CD4-positive, CD25-positive, alpha-beta regulatory T cell (primary cell): Measurements from ENCODE around the gene VIPR1. TPM values are rescaled to one million over a fixed set of nuclear protein-coding genes. Genes with fewer than 3 reads are reported as not detected.

Experiments used
- ATAC-seq, 2 donors: fragments of 150-1000 bp; cut with Tn5 transposase; one replicate each; pipeline ENCODE4 v1.10.0; 2021; ENCODE audit warnings: low read depth in 2 of 2, moderate number of reproducible peaks in 2 of 2, moderate library complexity in 1 of 2
- DNase-seq, 3 donors: peaks; one replicate each; pipeline versions ENCODE4 v3.0.0 to v3.0.0-alpha.2; 2012 to 2022; ENCODE audit warnings: mixed read lengths in 1 of 3
- H3K27ac ChIP-seq: one replicate; pipeline ENCODE4 v1.7.0; 2013; ENCODE audit warnings: mild to moderate bottlenecking, low read length; ENCODE audit not compliant: insufficient read depth, poor library complexity, severe bottlenecking
- H3K27me3 ChIP-seq: one replicate; pipeline ENCODE4 v1.7.0; 2013; ENCODE audit warnings: low read length; ENCODE audit not compliant: control insufficient read depth, insufficient read depth
- H3K36me3 ChIP-seq: one replicate; pipeline ENCODE4 v1.7.0; 2013; ENCODE audit warnings: mild to moderate bottlenecking, low read length, moderate library complexity; ENCODE audit not compliant: control insufficient read depth, insufficient read depth
- H3K4me1 ChIP-seq: 2 replicates; pipeline ENCODE4 v1.7.0; 2013; ENCODE audit warnings: mild to moderate bottlenecking, low read length; ENCODE audit not compliant: insufficient read depth, control insufficient read depth, poor library complexity, severe bottlenecking
- H3K4me3 ChIP-seq: one replicate; pipeline ENCODE4 v1.7.0; 2013; ENCODE audit warnings: low read depth, mild to moderate bottlenecking, low read length, moderate library complexity
- H3K9me3 ChIP-seq, 2 experiments: 1 replicate in 1 of 2; 2 replicates in 1 of 2; pipeline ENCODE4 v1.7.0; 2013; ENCODE audit warnings: low read length in 2 of 2, mild to moderate bottlenecking in 1 of 2, moderate library complexity in 1 of 2; ENCODE audit not compliant: control insufficient read depth in 2 of 2
- H3K27ac Mint-ChIP-seq, 3 donors: one replicate each; pipeline ENCODE4 v1.8.0; 2020 to 2022; ENCODE audit warnings: mild to moderate bottlenecking in 3 of 3, mixed read lengths in 3 of 3, moderate library complexity in 2 of 3
- H3K27me3 Mint-ChIP-seq: one replicate; pipeline ENCODE4 v1.8.0; 2022; ENCODE audit warnings: mild to moderate bottlenecking, mixed read lengths
- H3K36me3 Mint-ChIP-seq: one replicate; pipeline ENCODE4 v1.8.0; 2020; ENCODE audit warnings: mixed read lengths
- H3K4me1 Mint-ChIP-seq, 4 donors: one replicate each; pipeline ENCODE4 v1.8.0; 2020 to 2022; ENCODE audit warnings: mixed read lengths in 4 of 4, mild to moderate bottlenecking in 1 of 4
- H3K4me3 Mint-ChIP-seq, 4 donors: one replicate each; pipeline ENCODE4 v1.8.0; 2020 to 2022; ENCODE audit warnings: mild to moderate bottlenecking in 4 of 4, mixed read lengths in 4 of 4, moderate library complexity in 3 of 4
- H3K9me3 Mint-ChIP-seq, 7 donors: one replicate each; pipeline ENCODE4 v1.8.0; 2020 to 2022; ENCODE audit warnings: mixed read lengths in 7 of 7, mild to moderate bottlenecking in 3 of 7, moderate library complexity in 2 of 7
- polyA plus RNA-seq, 4 donors: library from polyadenylated mRNA; unstranded; fragments of 300-500 nt; fragmentation: Illumina TruSeq; gene quantifications; one replicate each; pipeline ENCODE4 v1.2.3, GENCODE V29; 2021
- total RNA-seq: library from RNA; stranded (reverse); gene quantifications from one replicate; pipeline ENCODE4 v1.2.3, GENCODE V29; 2022

The VIPR1 gene
- total and polyA plus RNA-seq, 5 donors from 2014 or later = 5.0 to 31.2 (median 8.5) TPM

GRCh38 chr3:42520336-42520735, 17.9 kb downstream of the VIPR1 start:
- H3K36me3 Mint-ChIP-seq = peaks cover 22% of the 10 kb centered on the region
- H3K4me3 ChIP-seq = no peak overlapping the region
- H3K9me3 Mint-ChIP-seq = no peaks in the 10 kb centered on the region
- H3K27me3 Mint-ChIP-seq = no peaks in the 10 kb centered on the region
- H3K36me3 ChIP-seq = no peaks in the 10 kb centered on the region
- H3K27ac Mint-ChIP-seq = peak overlapping the region in 2 of 3 donors; percentile 77 to 85
- no peaks in the 10 kb centered on the region for H3K27me3 ChIP-seq
- no peaks in the 10 kb centered on the region for H3K4me1 ChIP-seq
- H3K4me1 Mint-ChIP-seq = peaks cover 5 to 31% (median 11%) of the 10 kb centered on the region in 4 donors
- no peak overlapping the region for H3K4me3 Mint-ChIP-seq
- DNase-seq = no peak
- H3K27ac ChIP-seq = no peak overlapping the region
- H3K9me3 ChIP-seq = no peaks in the 10 kb centered on the region
- no peak for ATAC-seq

- Mint-ChIP-seq H3K9me3 (no peaks in the 10 kb centered on the region), H3K4me3 (no peak overlapping the region), H3K4me1 (peaks cover 5 to 31% (median 10%) of the 10 kb centered on the region in 4 donors), H3K27me3 (no peaks in the 10 kb centered on the region), H3K36me3 (peaks cover 18% of the 10 kb centered on the region), H3K27ac (peak overlapping the region in 2 of 3 donors; percentile 75 to 77)
- Histone ChIP-seq H3K4me3 (no peak overlapping the region), H3K36me3 (no peaks in the 10 kb centered on the region), H3K27ac (no peak overlapping the region), H3K4me1 (peaks cover 1% of the 10 kb centered on the region), H3K9me3 (no peaks in the 10 kb centered on the region), H3K27me3 (no peaks in the 10 kb centered on the region)
- DNase-seq = no peak
- ATAC-seq = no peak
Measured at GRCh38 chr3:42520906-42521305, 18.5 kb downstream of the VIPR1 start.

- Mint-ChIP-seq H3K36me3 (peaks cover 12% of the 10 kb centered on the region), H3K4me3 (no peak overlapping the region), H3K27ac (peak overlapping the region in 1 of 3 donors; percentile 51), H3K27me3 (no peaks in the 10 kb centered on the region), H3K9me3 (no peaks in the 10 kb centered on the region), H3K4me1 (peaks cover 1 to 52% (median 27%) of the 10 kb centered on the region in 4 donors)
- no peaks in the 10 kb centered on the region for H3K9me3 ChIP-seq
- ATAC-seq (no peak), DNase-seq (no peak)
- H3K27ac ChIP-seq = no peak overlapping the region
- no peaks in the 10 kb centered on the region for H3K36me3 ChIP-seq
- H3K4me1 ChIP-seq = peaks cover 40% of the 10 kb centered on the region
- no peak overlapping the region for H3K4me3 ChIP-seq
- H3K27me3 ChIP-seq = no peaks in the 10 kb centered on the region
Measured at GRCh38 chr3:42524751-42525150, 22.3 kb downstream of the VIPR1 start.

- Mint-ChIP-seq H3K4me3 (no peak overlapping the region), H3K27ac (peak overlapping the region in 1 of 3 donors; percentile 36), H3K4me1 (peaks cover 0 to 52% (median 27%) of the 10 kb centered on the region in 4 donors), H3K27me3 (no peaks in the 10 kb centered on the region), H3K36me3 (peaks cover 12% of the 10 kb centered on the region), H3K9me3 (no peaks in the 10 kb centered on the region)
- H3K9me3 ChIP-seq = no peaks in the 10 kb centered on the region
- no peaks in the 10 kb centered on the region for H3K27me3 ChIP-seq
- H3K4me3 ChIP-seq = no peak overlapping the region
- peaks cover 44% of the 10 kb centered on the region for H3K4me1 ChIP-seq
- DNase-seq = no peak
- H3K27ac ChIP-seq = no peak overlapping the region
- no peaks in the 10 kb centered on the region for H3K36me3 ChIP-seq
- ATAC-seq = no peak
Measured at GRCh38 chr3:42525212-42525611, 22.8 kb downstream of the VIPR1 start.

GRCh38 chr3:42525736-42526345, 23.4 kb downstream of the VIPR1 start:
- peaks cover 14% of the 10 kb centered on the region for H3K36me3 Mint-ChIP-seq
- no peaks in the 10 kb centered on the region for H3K9me3 ChIP-seq
- no peak overlapping the region for H3K27ac ChIP-seq
- H3K4me1 ChIP-seq = peaks cover 50% of the 10 kb centered on the region
- H3K36me3 ChIP-seq = no peaks in the 10 kb centered on the region
- H3K4me3 ChIP-seq = no peak overlapping the region
- H3K9me3 Mint-ChIP-seq = no peaks in the 10 kb centered on the region
- H3K4me1 Mint-ChIP-seq = peaks cover 0 to 55% (median 26%) of the 10 kb centered on the region in 4 donors
- ATAC-seq = no peak
- no peak for DNase-seq
- H3K27me3 ChIP-seq = no peaks in the 10 kb centered on the region
- peak overlapping the region in 2 of 3 donors; percentile 36 to 95 for H3K27ac Mint-ChIP-seq
- no peaks in the 10 kb centered on the region for H3K27me3 Mint-ChIP-seq
- no peak overlapping the region for H3K4me3 Mint-ChIP-seq

- Histone ChIP-seq H3K27me3 (no peaks in the 10 kb centered on the region), H3K9me3 (no peaks in the 10 kb centered on the region), H3K36me3 (peaks cover 4% of the 10 kb centered on the region), H3K4me3 (no peak overlapping the region), H3K27ac (peak overlapping the region; percentile 56), H3K4me1 (peaks cover 52% of the 10 kb centered on the region)
- peak in 1 of 3 donors; percentile 73 for DNase-seq
- no peaks in the 10 kb centered on the region for H3K27me3 Mint-ChIP-seq
- H3K9me3 Mint-ChIP-seq = no peaks in the 10 kb centered on the region
- H3K27ac Mint-ChIP-seq = peak overlapping the region; percentile 90 to 95 (median 92)
- peak; percentile 70 to 73 for ATAC-seq
- H3K4me3 Mint-ChIP-seq = peak overlapping the region in 3 of 4 donors; percentile 44 to 78 (median 55)
- H3K36me3 Mint-ChIP-seq = peaks cover 17% of the 10 kb centered on the region
- H3K4me1 Mint-ChIP-seq = peaks cover 0 to 63% (median 23%) of the 10 kb centered on the region in 4 donors
Measured at GRCh38 chr3:42526616-42527367, 24.3 kb downstream of the VIPR1 start.

- H3K4me1 Mint-ChIP-seq = peaks cover 0 to 69% (median 26%) of the 10 kb centered on the region in 4 donors
Measured at GRCh38 chr3:42527368-42527917, 25.0 kb downstream of the VIPR1 start.

More at GRCh38 chr3:42527368-42527917, 25.0 kb downstream of the VIPR1 start:
- peak overlapping the region; percentile 90 to 95 (median 92) for H3K27ac Mint-ChIP-seq
- DNase-seq = peak in 1 of 3 donors; percentile 15
- Histone ChIP-seq H3K36me3 (peaks cover 4% of the 10 kb centered on the region), H3K9me3 (no peaks in the 10 kb centered on the region), H3K4me1 (peaks cover 54% of the 10 kb centered on the region), H3K27me3 (no peaks in the 10 kb centered on the region), H3K27ac (no peak overlapping the region), H3K4me3 (no peak overlapping the region)
- no peaks in the 10 kb centered on the region for H3K9me3 Mint-ChIP-seq
- H3K36me3 Mint-ChIP-seq = peaks cover 23% of the 10 kb centered on the region
- peak overlapping the region in 3 of 4 donors; percentile 44 to 78 (median 55) for H3K4me3 Mint-ChIP-seq
- ATAC-seq = peak in 1 of 2 donors; percentile 3
- no peaks in the 10 kb centered on the region for H3K27me3 Mint-ChIP-seq
